Measurements from ENCODE around the gene SIRPB2.
"Not testable (repeated sequence)": the region's sequence is repeated elsewhere in the genome, so short reads cannot be mapped to it uniquely, and the experiment has no call there.

Gene SIRPB2

DNA sequence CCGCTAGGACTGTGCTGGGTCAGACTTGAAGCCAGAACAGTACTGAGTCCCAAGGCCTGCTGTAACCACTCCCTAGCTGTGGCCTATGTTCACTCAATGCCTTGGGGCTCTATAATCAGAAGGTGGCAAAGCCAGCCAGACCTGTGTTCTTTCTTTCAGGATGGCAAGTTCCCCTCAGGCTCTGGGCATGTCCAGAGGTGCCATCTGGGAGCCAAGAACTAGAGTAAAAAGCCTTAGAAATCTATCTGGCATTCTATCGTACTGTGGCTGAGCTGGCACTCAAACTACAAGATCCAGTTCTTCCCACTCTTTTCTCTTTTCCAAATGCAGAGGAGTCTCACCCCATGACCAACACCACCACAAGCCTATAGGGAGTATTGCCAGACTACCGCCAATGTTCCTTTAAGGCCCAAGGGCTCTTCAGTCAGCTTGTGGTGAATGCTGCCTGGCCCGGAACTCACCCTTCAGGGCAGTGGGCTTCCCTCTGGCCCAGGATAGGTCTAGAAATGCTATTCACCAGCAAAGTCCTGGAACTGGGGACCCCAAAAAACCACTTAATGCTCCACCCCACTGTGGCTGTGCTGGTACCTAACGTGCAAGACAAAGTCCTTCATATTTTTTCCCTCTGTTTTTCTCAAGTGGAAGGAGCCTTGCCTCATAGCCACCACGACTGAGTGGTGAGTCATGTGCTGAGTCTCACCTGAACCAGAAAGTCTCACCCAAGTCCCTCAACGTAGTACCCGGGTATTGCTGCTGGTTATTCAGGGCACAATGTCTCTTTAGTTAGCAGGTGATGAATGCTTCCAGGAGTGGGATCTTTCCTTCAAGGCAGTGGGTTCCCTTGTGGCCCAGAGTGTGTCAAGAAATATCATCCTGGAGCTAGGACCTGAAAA lies 8.6 kb upstream of the SIRPB2 start:
- DNase-seq (ENCODE audit: low read depth) = no peak

DNA sequence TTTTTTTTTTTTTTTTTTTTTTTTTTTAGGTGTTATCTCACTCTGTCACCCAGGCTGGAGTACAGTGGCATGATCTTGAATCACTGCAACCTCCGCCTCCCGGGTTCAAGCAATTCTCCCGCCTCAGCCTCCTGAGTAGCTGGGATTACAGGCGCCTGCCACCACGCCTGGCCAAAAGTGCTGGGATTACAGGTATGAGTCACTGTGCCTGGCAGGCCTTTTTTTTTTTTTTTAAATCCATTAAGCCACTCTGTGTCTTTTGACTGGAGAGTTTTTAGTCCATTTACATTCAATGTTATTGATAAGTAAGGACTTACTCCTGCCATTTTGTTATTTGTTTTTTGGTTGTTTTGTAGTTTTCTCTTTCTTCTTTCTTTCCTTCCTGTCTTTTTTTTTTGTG lies 6.2 kb upstream of the SIRPB2 start:
- DNase-seq (ENCODE audit: low read depth) = not testable (repeated sequence)

DNA sequence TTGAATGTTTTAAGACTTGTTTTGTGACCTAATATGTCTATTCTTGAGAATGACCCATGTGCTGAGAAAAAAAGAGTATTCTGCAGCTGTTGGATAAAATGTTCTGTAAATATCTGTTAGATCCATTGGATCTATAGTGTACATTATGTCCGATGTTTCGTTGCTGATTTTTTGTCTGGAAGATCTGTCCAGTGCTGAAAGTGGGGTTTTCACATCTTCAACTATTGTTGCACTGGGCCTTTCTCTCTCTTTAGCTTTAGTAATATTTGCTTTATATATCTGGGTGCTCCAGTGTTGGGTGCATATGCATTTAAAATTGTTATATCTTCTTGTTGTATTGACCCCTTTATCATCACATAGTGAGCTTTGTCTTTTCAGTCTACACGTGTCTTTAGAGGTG lies 5.7 kb upstream of the SIRPB2 start:
- no peak for DNase-seq (ENCODE audit: low read depth)

DNA sequence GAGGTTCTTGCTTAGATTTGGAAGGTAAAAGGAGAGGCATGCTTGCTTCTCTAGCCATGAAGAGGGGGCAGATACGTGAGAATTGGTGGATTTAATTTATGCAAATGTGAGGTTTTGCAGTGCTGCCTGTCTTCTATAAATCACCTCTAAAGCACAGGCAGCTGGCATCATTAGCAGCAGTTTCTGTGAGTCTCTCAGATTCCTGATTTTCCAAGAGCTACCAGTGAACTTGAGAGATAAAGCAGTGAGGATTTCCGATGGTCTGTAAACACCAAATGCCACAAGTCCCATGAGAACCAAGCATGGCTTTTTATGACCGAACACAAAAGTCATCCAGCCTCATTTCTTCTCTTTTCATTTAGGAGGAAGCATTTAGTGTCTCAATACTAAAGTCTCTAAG lies 3.2 kb upstream of the SIRPB2 start:
- no peak for DNase-seq (ENCODE audit: low read depth)

DNA sequence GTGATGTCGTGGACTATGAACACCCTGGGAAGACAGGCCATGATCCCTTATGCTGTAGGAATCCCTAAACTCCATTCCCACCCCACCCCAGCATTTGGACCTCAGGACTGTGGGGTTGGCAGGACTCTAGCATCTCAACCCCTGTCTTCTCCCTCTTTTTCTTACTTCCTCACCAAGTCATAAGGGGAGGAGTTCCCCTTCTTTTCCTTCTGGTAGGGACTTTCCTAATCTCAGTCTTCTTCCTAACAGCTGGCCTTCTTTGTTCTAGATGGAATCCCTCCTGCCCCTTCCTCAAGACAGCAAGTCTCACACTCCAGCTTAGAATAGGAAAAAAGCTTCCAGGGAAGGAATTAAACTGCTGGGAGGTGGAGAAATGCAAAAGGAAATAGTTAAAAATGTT lies 2.3 kb upstream of the SIRPB2 start:
- no peak for DNase-seq (ENCODE audit: low read depth)

DNA sequence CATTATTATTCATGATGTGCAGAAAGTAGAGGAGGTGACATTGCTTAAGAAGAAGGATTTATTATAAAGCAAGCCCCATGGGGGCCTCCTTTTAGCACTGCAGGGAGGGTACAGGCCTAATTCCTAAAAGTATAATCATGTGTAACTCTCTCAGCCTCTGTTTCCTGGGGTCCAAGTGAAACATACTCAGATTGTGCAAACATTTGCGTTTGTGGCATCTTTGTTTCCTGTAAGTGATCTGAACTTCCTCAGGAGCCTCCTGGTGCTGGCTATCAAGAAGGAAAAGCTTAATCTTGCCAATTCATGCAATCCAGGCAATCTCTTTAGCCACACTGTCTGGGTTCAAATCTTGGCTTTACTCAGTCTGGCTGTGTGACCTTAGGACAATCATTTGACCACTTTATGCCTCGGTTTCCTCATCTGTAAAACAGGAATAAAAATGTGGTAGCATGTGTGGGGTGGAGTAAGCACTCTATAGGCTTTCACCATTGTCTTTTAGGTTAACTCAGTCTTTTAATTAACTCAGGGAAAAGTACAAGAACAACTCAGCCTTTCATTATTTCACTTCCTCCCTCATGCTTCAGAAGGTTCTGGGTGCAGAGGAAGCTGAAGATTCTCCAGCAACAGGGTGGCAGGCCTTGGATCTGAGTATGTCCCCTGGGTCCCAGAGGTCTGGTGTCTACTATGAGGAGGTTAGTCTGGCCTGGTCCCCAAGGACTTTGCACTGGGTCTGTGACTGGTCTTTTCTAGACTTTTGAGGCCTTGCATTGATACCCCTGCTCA lies 831 bp upstream of the SIRPB2 start:
- no peak for DNase-seq (ENCODE audit: low read depth)

DNA sequence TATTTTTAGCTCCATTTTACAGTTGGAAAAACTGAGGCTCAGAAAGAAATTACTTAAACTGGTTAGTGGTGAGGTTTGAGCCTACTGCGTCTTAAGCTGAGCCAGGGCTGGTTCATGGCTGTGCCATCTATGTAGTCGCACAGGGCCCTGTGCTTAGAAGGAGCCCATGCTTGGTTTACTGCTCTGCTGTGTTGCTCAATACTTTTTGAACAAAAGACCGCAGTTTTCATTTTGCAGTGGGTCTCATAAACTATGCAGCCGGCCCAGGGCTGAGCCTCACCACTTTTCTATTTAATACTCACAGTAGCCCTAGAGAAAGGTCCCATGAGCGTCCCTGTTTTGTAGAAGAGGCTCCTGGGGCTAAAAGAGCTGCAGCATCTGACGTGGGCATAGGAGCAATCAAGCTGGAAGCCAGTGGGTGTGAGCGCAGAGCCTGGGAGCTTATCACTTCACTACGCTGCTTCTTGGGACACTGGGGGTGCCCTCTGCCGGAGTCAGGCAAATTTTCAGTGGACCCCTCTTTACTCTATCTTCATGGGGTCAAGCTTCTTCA lies 501 bp downstream of the SIRPB2 start:
- DNase-seq (ENCODE audit: low read depth) = no peak

DNA sequence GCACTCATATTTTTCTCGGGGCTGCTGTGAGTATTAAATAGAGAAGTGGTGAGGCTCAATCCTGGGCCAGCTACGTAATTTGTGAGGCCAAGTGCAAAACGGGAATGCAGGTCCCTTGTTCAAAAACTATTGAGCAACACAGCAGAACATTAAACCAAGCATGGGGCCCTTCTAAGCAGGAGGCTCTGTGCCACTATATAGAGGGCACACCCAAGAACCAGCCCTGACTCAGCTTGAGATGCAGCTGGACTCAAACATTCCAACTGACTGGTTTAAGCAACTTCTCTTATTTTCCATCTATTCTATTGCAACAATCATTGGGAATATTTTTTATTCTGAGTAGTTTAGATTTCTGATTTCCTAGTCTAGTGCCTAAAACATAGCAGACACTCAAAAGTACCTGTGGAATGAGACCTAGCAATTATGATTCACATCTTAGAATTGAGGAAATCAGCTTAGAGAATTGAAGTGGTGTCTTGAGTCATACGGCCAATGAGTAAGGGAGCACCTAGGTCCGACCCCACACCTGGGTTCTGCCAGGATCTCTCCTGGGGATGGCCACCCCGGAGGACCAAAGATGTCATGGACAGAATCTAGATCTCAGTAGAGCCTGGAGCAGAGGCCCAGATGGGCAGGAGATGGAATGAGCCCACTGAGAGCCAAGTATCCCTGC lies 1.3 kb downstream of the SIRPB2 start:
- no peak for DNase-seq (ENCODE audit: low read depth)

DNA sequence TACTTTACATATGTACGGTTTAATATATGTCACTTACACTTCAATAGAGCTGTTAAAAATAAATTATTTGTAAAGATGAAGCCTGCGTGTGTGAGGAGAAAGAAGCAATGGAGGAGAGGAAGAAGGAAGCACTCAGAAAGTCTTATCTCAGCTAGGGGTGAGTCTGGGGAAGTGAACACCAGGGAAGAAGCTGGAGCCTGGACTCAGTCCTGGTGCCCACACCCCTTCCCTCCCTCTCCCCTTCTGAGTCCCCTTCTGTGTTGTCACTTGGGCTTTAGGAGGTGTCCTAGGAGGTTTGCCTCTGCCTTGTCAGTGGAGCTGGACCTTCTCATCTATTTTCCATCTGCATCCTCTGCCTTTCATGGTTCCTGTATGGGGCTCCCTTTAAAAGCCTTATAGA lies 1.9 kb downstream of the SIRPB2 start:
- DNase-seq (ENCODE audit: low read depth) = no peak

DNA sequence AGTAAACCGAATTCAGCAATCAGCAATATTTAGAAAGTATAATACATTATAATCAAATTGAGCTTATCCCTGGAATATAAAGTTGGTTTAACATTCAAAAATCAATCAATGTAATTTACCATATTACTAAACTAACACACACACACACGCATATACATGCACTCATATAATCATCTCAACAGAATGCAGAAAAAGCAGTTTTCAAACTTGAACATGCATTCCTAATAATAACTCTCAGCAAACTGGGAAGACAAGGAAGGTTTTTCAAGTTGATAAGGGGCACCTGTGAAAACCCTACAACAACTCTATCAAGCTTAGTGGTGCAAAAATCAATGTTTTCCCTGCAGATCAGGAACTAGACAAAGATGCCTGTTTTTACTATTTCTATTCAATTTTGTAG lies 4.7 kb downstream of the SIRPB2 start:
- no peak for DNase-seq (ENCODE audit: low read depth)

DNA sequence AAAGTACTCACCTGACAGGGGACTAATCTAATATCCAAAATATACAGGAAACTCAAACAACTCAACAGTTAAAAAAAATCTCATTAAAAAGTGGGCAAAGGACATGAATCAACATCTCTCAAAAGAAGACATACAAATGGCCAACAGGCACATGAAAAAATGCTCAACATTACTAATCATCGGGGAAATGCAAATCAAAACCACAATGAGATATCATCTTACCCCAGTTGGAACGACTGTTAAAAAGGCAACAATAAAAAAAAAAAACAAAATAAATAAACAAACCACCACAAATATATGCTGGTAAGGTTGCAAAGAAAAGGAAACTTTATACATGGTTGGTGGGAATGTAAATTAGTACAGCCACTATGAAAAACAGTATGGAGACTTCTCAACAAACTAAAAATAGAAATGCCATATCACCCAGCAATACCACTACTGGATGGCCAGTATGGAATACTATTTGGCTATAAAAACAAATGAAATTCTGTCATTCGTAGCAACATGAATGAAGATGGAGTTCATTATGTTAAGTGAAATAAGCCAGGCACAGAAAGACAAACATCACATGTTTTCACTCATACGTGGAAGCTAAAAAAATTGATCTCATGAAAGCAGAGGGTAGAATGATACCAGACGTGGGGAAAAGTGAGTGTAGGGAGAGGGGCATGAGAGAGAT lies 6.6 kb downstream of the SIRPB2 start:
- peak; percentile 66 for DNase-seq (ENCODE audit: low read depth)

DNA sequence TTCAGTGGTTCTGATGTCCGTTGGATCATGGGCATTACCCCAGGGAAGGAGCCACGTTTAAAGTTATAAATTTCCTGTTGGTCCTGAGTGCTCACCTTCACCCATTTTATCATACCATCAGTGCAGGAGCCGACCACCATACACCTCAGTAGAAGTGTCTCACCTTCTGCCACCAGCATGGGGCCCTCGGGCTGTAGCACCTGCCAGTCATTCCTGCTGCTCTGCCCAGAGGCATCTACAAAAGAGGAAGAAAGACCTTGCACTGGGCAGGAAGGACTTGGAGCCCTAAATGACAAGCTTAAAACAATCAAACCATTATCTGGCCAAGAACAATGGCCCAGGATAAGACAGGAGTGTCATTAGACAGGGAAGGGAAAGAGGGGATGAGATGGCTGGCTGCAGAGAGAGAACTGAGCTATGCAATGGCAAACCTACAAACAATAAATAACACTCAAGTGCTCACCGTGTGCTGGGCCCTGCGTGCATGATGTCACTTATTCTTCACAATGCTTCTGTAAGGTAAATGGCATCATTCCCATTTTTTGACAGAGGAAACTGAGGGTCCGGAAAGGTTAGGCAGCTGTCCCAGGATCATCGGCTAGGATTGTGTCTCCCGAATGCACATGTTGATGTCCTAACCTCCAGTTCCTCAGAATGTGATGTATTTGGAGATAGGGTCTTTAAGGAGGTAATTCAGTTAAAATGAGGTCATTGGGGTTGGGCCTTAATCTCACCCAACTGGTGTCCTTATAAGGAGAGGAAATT lies 11.2 kb downstream of the SIRPB2 start:
- DNase-seq (ENCODE audit: low read depth) = no peak

DNA sequence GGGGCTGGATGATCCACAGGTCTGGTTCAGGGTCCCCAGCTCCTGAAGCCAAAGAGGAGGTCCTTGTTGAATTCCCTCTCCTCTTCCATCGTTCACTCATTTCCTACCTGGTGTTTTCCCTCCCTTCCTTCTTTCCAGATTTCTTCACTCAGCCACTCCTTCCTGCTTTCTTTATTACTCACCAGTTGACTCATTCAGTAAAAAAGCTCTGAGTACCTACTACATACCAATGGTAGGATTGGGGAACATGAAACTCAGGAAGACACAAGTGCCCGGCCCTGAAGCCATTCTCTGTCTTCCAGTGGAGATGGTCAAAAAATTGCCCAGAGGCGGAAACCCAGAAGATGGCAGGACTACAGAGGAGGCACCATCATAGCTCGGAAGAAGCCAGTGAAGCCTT lies 12.7 kb downstream of the SIRPB2 start:
- DNase-seq (ENCODE audit: low read depth) = peak; percentile 73

DNA sequence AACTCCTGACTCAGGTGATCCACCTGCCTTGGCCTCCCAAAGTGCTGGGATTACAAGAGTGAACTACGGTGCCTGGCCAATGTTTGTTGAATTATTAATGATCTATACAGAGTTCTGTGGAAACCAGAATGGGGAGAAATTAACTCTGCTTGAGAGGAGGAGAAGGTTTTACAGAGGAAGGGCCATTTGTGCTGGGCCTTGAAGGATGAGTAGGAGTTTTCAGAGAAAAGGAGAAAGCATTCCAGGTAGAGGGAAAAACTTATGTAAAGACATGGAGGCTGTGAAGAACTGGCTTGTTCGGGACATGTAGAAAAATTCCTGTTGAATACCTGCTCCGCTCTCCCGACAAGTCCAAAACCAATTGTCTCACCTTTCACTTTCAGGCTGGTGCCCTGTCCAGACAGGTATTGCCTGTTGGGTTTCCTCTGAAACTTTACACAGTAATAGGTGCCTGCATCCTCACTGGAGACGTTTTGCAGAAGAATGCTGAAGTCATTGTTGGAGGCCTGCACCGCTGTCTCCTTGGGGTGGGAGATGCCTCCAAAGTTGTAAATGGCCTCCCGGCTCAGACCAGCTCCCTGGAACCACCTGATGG lies 13.2 kb downstream of the SIRPB2 start:
- DNase-seq (ENCODE audit: low read depth) = no peak

DNA sequence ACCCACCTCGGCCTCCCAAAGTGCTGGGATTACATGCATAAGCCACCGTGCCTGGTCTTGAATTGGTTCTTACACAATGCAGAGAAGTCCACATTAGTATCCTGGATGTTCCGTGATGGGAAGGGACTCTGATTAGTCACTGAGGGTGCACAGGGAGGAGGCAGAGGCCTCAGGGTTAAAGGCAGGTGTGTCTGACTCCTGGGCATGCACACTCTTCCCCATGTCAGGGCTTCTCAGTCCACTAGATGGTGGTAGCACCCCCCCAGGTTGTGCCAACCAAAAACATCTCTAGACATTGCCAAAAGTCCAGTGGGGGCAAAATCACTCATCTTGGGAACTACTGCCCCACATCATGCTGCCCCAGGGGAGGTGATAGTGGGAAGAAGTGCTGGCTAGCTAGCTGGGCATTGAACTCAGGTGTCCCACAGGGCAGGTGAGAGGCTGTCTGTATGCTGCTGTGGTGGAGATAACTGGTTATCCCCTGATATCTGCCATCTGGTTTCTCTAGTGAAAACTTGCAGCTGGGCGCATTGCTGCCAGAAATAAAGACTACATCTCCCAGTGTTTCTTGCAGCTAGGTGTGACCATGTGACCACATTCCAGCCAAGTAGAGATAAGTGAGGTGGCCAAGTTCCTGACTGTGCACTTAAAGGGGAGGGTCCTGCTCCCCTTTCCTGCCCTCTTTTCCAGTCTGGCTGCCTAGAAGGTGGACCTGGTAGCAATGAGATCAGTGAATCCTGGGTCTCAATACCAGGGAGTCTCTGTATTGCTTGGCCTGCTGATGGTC lies 16.2 kb downstream of the SIRPB2 start:
- DNase-seq (ENCODE audit: low read depth) = no peak

DNA sequence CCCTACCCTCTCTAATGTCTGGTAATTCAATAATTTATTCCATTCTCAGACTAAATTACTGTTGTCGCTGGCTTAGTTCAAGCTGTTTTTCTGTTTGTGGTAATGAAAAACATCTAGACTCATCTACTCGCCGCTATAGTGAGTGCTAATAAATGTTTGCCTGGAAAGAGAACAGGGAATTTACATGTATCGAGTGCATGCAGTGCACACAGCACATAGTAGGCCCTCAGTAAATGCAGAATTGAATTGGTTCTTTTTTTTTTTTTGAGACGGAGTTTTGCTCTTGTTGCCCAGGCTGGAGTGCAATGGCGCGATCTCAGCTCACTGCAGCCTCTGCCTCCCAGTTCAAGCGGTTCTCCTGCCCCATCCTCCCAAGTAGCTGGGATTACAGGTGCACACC lies 16.9 kb downstream of the SIRPB2 start:
- no peak for DNase-seq (ENCODE audit: low read depth)

DNA sequence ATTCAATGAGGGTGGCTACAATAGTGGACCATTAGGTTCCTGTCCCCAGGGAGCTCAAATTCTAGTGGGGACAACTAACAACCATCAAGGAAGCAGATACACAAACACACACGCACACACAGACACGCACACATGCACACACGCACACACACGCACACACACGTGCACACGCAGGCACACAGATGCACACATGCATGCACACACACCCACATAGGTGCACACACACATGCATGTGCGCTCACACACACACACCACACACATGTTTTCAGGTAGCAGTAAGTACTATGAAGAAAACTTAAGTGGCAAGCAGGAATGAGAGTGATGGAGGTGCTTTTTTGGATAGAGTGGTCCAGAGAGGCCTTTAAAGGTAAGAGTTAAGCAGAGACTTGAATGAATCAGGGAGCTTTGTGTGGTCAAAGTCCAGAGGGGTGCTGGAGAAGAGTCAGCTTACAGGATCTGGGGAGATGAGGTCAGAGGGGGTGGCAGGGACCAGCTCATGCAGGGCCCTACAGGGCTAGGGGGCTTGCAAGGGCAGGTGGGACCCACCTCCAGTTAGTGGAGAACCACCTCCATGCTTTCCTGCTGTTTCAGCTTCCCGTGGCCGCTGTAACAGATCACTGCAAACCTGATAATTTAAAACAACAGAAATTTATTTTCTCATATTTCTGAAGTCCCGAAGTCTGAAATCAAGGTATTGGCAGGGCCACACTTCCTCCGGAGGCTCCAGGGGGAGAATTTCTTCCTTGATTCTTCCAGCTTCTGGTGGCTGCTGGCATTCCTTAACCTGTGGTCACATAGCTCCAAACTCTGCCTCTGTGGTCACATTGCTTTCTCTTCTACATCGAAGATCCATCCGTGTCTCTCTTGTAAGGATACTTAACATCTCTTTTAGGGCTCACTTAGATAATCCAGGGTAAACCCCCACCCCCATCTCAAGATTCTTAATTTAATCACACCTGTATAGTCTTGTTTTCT lies 17.7 kb downstream of the SIRPB2 start:
- no peak for DNase-seq (ENCODE audit: low read depth)

DNA sequence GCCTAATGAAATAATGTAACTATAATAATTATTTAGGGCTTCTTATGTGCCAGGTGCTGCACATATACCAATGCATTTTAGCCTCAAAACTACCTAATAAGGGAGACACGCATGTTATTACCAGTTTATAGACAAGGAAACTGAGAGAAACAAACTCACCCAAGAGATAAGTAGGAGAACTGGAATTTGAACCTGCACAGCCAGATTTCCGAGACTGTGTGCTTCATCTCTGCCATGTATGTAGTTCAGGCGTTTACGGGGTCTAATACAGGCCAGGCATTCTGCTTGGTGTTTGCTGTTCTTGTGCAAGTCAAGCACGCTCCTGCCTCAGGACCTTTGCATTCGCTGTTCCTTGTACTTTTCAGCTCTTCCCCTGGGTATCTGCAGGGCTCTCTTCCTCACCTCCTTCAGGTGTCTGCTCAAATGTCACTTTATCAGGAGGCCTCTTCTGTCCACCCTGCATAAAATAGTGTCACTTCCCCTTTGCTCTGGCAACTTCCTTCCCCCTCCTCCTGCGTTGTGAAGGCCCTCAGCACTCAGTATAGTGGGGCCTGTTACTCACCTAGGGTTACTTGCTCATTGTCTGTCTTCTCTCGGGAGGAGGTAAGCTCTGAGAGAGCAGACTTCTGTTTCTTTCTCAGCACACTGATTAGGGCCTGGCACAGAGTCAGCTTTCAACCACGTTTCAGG lies 18.5 kb downstream of the SIRPB2 start:
- no peak for DNase-seq (ENCODE audit: low read depth)
